Testis (tissue), 3 donors: ENCODE data around the gene TMEM8B. TPM values are rescaled to one million over a fixed set of nuclear protein-coding genes. Genes with fewer than 3 reads are reported as not detected.

ENCODE experiments used
- DNase-seq: peaks from one replicate; pipeline ENCODE4 v3.0.0-alpha.2; 2019
- H3K27ac ChIP-seq, 2 donors: fragments of 200-600 bp; sonication (generic); one replicate each; pipeline ENCODE4 v1.5.1; 2019
- H3K27me3 ChIP-seq: fragments of 200-600 bp; sonication (generic); one replicate; pipeline ENCODE4 v1.5.1; 2019
- H3K36me3 ChIP-seq: fragments of 200-600 bp; sonication (generic); one replicate; pipeline ENCODE4 v1.5.1; 2017; ENCODE audit warnings: low read depth; ENCODE audit errors: missing control alignments
- H3K4me1 ChIP-seq: fragments of 200-600 bp; sonication (generic); one replicate; pipeline ENCODE4 v1.5.1; 2019
- H3K4me3 ChIP-seq, 2 donors: fragments of 200-600 bp; sonication (generic); one replicate each; pipeline ENCODE4 v1.5.1; 2017 to 2019
- H3K9me3 ChIP-seq: fragments of 200-600 bp; sonication (generic); one replicate; pipeline ENCODE4 v1.5.1; 2017
- CTCF ChIP-seq, 3 experiments: fragments of 450-650 bp in 2 of 3; fragments of 200-600 bp in 1 of 3; sonication (generic) in 1 of 3; IDR thresholded peaks; one replicate each; pipeline ENCODE4 v1.5.1; 2016 to 2019; ENCODE audit warnings: antibody characterized with exemption in 3 of 3, mild to moderate bottlenecking in 2 of 3, moderate library complexity in 1 of 3
- POLR2A ChIP-seq: fragments of 450-650 bp; IDR thresholded peaks from one replicate; pipeline ENCODE4 v1.6.1; 2017; ENCODE audit warnings: antibody characterized with exemption, mild to moderate bottlenecking, moderate library complexity
- WGBS, 2 donors: methylation state at CpG; one replicate each; pipeline ENCODE4 v1.1.5; 2018; 5-methylcytosine and 5-hydroxymethylcytosine counted together
- intact Hi-C: fragments of 100-400 bp; cut with DNase I; formaldehyde crosslinking; loops from one replicate; pipeline ENCODE4 v1.15.1; 2023; ENCODE audit warnings: low total_unique reads
- polyA plus RNA-seq: library from polyadenylated mRNA; stranded (reverse); fragments of 350-450 nt; fragmentation: Illumina TruSeq; extraction: RNeasy Lipid Tissue Mini Kit (QIAGEN cat#74804); gene quantifications from one replicate; pipeline ENCODE4 v1.2.3, GENCODE V29; 2014; ENCODE audit warnings: low read depth, low replicate concordance; ENCODE audit not compliant: insufficient read depth
- total RNA-seq, 2 donors: library from RNA; depleted of rRNA; stranded (reverse); fragments of >200 nt; gene quantifications; one replicate each; pipeline ENCODE4 v1.2.3, GENCODE V29; 2016

TMEM8B gene
- total and polyA plus RNA-seq, 3 donors from 2014 or later = 22.2 to 24.6 (median 24.5) TPM

- WGBS, 2 donors = 91 to 94% methylated on average over 5 of the region's 5 CpGs
- no peaks in the 10 kb centered on the region for H3K36me3 ChIP-seq
- no peaks in the 10 kb centered on the region for H3K9me3 ChIP-seq
- DNase-seq = no peak
- H3K27ac ChIP-seq = no peak overlapping the region
- intact Hi-C loops = no loop called here
- H3K4me3 ChIP-seq = no peak overlapping the region
- H3K27me3 ChIP-seq = no peaks in the 10 kb centered on the region
- H3K4me1 ChIP-seq = peaks cover 7% of the 10 kb centered on the region
- no peak for TF ChIP-seq CTCF (IDR thresholded peaks at IDR 0.05)
- no peak for TF ChIP-seq POLR2A
Observed at GRCh38 chr9:35839926-35840325, 10.9 kb downstream of the TMEM8B start.

GRCh38 chr9:35840881-35841644 is 12.0 kb downstream of the TMEM8B start:
- Histone ChIP-seq H3K36me3 (no peaks in the 10 kb centered on the region), H3K4me3 (no peak overlapping the region), H3K4me1 (peaks cover 18% of the 10 kb centered on the region), H3K27me3 (no peaks in the 10 kb centered on the region), H3K27ac (no peak overlapping the region), H3K9me3 (no peaks in the 10 kb centered on the region)
- intact Hi-C loops = no loop called here
- TF ChIP-seq CTCF (IDR thresholded peaks at IDR 0.05) (no peak), POLR2A (no peak)
- DNase-seq = no peak
- WGBS, 2 donors = 94 to 96% methylated on average over 15 of the region's 15 CpGs

- WGBS, 2 donors = 0 to 78% methylated on average over 1 to 5 of the region's 5 CpGs
- no peak for TF ChIP-seq POLR2A
- no peak for TF ChIP-seq CTCF (IDR thresholded peaks at IDR 0.05)
- Histone ChIP-seq H3K4me3 (no peak overlapping the region), H3K27me3 (no peaks in the 10 kb centered on the region), H3K36me3 (no peaks in the 10 kb centered on the region), H3K9me3 (no peaks in the 10 kb centered on the region), H3K27ac (no peak overlapping the region), H3K4me1 (peaks cover 23% of the 10 kb centered on the region)
- intact Hi-C loops = no loop called here
- no peak for DNase-seq
Observed at GRCh38 chr9:35841645-35841900, 12.5 kb downstream of the TMEM8B start.

GRCh38 chr9:35842020-35842745 is 13.2 kb downstream of the TMEM8B start:
- H3K27me3 ChIP-seq = no peaks in the 10 kb centered on the region
- no peaks in the 10 kb centered on the region for H3K36me3 ChIP-seq
- no peak overlapping the region for H3K4me3 ChIP-seq
- WGBS, 2 donors = 98 to 100% methylated on average over 4 to 17 of the region's 17 CpGs
- intact Hi-C loops = no loop called here
- DNase-seq = no peak
- peaks cover 26% of the 10 kb centered on the region for H3K4me1 ChIP-seq
- TF ChIP-seq POLR2A = no peak
- TF ChIP-seq CTCF (IDR thresholded peaks at IDR 0.05) = no peak
- no peak overlapping the region for H3K27ac ChIP-seq
- no peaks in the 10 kb centered on the region for H3K9me3 ChIP-seq
